GM19043 (cell line): Measurements from ENCODE around the gene ENTREP3.
A peak's percentile ranks its signal among the peaks of the same experiment; 100 is the strongest.

Experiments
- ATAC-seq: cut with Tn5 transposase; IDR thresholded peaks from one replicate; pipeline ENCODE4 v1.9.1; 2021; ENCODE audit warnings: low read depth; ENCODE audit not compliant: unreplicated experiment

The ENTREP3 gene

GRCh38 chr1:155279268-155279667 is 24.0 kb upstream of the ENTREP3 start:
- ATAC-seq, result no peak

- ATAC-seq, result no peak
These were observed 23.4 kb upstream of the ENTREP3 start for GRCh38 chr1:155278689-155279160.

- ATAC-seq, result no peak
These were observed 22.8 kb upstream of the ENTREP3 start for GRCh38 chr1:155277902-155278688.

- peak; percentile 58 for ATAC-seq
These were observed 22.0 kb upstream of the ENTREP3 start, which contains the start of gene HCN3 for GRCh38 chr1:155277070-155277901. HCN3 (plus strand) TSS chr1:155277463; CDS start chr1:155277591, 128 bp downstream.

- peak; percentile 66 for ATAC-seq
These were observed 18.3 kb upstream of the ENTREP3 start, which contains the start of gene CLK2 for GRCh38 chr1:155273343-155274245. CLK2 (minus strand) TSS chr1:155273504; CDS start chr1:155270977, 2,527 bp downstream.

- ATAC-seq, result no peak
These were observed 17.4 kb upstream of the ENTREP3 start for GRCh38 chr1:155272466-155273342.

GRCh38 chr1:155269381-155269780 is 14.1 kb upstream of the ENTREP3 start:
- no peak for ATAC-seq

- ATAC-seq, result no peak
These were observed 13.3 kb upstream of the ENTREP3 start for GRCh38 chr1:155268630-155269029.

- no peak for ATAC-seq
These were observed 12.1 kb upstream of the ENTREP3 start for GRCh38 chr1:155267373-155267772.

- no peak for ATAC-seq
These were observed 11.3 kb upstream of the ENTREP3 start for GRCh38 chr1:155266553-155266952.

- ATAC-seq, result no peak
These were observed 7.8 kb upstream of the ENTREP3 start for GRCh38 chr1:155263067-155263466.

- peak; percentile 97 for ATAC-seq
These were observed 6.8 kb upstream of the ENTREP3 start, which contains the start of gene SCAMP3 for GRCh38 chr1:155261852-155262673. SCAMP3 (minus strand) TSS chr1:155262360; CDS start chr1:155262151, 209 bp downstream.

- ATAC-seq, result no peak
These were observed 6.2 kb upstream of the ENTREP3 start for GRCh38 chr1:155261493-155261851.

- no peak for ATAC-seq
These were observed 5.0 kb upstream of the ENTREP3 start for GRCh38 chr1:155260276-155260675.

GRCh38 chr1:155256058-155256852 is 972 bp upstream of the ENTREP3 start:
- no peak for ATAC-seq

GRCh38 chr1:155254714-155255242 is 505 bp downstream of the ENTREP3 start:
- ATAC-seq, result no peak

GRCh38 chr1:155254228-155254713 is 1.0 kb downstream of the ENTREP3 start:
- ATAC-seq, result no peak
